ENCODE measurements around the gene CYP4F3.
"Not testable (repeated sequence)": the region's sequence is repeated elsewhere in the genome, so short reads cannot be mapped to it uniquely, and the experiment has no call there.

Gene CYP4F3, protein sequence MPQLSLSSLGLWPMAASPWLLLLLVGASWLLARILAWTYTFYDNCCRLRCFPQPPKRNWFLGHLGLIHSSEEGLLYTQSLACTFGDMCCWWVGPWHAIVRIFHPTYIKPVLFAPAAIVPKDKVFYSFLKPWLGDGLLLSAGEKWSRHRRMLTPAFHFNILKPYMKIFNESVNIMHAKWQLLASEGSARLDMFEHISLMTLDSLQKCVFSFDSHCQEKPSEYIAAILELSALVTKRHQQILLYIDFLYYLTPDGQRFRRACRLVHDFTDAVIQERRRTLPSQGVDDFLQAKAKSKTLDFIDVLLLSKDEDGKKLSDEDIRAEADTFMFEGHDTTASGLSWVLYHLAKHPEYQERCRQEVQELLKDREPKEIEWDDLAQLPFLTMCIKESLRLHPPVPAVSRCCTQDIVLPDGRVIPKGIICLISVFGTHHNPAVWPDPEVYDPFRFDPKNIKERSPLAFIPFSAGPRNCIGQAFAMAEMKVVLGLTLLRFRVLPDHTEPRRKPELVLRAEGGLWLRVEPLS

DNA sequence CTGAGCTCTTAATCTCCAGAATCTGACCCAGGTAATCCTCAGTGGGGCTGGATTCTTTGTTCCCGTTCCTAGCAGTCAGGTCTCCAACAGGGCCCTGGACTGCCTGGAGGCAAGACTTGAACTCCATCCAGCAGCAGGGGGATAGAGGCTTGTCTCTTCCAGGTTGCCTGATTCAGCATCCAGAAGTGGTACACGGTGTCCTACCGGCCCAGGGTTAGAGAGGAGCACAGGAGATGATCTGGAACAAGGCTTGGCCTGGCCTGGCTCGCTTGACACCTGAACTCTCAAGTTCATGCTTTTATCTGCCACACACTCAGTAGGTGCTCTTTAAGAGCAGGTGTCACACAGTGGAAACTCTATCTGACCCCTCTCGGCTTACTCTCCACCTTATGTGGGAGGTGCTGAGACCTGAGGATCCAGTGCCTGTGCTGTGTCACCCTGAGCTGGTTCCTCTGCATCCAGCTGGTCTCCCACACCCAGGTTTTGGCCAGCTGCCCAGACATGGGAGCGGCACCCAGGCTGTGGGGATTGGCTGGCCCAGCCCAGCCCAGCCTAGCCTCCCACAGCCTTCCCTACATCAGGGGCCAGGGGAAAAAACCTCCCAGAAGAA lies at the start of gene CYP4F3:
Gene CYP4F3 (plus strand): TSS at position 604 of the 610 bp plus-strand sequence. CDS start 519 bp downstream, outside the sequence.
- no peak for DNase-seq (ENCODE audit: low spot score)

DNA sequence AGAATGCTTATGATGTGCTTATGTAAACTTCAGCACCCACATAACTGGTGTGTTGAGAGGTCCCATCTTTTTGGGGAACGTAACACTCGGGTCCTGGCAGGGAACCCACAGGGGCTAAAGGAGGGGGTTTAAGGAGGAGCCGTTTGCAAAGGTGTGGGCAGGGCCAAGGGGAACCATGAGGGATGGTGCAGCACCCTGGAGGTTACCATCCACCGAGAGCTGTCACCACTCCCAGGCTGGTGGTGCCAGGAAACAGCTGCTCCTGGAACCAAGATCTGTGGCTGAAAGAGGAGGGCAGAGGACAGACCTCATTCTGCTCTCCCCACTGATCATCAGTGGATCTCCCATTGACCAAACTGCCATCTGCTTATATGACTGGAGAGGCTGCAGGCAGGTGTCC lies 48.9 kb upstream of the CYP4F3 start:
- DNase-seq (ENCODE audit: low spot score), result no peak

DNA sequence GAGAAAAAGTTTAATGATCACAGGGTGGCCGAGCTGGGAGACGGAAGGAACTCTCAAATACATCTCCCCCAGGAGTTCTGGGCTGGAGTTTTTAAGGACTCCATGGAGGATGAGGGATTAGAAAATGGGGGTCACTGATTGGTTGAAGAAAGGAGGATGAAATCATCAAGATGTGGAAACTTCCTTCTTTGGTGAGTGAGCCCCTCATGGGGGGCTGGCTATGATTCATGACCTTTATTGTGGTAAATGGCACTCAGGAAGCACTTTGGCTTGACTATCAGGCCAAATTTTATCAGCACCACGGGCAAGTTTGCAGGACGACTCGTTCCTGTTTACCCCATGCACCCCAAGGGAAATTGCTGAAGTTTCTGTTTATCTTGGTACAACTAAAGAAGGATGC lies 48.2 kb upstream of the CYP4F3 start:
- not testable (repeated sequence) for DNase-seq (ENCODE audit: low spot score)

DNA sequence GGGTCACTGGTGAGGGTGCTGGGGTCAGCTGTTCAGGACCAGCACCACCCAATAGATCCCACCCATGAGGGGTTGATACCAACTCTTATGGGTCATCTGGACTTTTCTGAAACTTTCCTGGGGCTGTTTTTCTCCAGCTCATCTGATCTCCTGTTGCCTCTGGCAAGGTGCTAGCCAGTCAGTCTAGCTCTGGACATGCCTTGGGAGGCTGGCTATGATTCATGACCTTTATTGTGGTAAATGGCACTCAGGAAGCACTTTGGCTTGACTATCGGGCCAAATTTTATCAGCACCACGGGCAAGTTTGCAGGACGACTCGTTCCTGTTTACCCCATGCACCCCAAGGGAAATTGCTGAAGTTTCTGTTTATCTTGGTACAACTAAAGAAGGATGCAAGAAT lies 46.9 kb upstream of the CYP4F3 start:
- DNase-seq (ENCODE audit: low spot score), result not testable (repeated sequence)

DNA sequence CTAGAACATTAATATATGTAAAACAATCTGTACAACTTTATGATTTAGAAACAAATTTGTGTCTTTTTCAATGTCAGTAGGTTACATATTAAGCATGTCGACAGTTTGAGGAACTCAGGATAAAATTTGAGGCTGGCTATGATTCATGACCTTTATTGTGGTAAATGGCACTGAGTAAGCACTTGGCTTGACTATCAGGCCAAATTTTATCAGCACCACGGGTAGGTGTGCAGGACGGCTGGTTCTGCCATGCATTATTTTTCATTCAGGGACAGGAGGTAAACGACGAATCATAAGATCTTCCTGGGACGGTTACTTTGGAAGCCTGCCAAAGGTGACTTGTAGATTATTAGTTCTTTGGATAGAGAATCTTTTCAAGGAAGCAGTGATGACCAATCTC lies 45.6 kb upstream of the CYP4F3 start:
- DNase-seq (ENCODE audit: low spot score), result no peak

DNA sequence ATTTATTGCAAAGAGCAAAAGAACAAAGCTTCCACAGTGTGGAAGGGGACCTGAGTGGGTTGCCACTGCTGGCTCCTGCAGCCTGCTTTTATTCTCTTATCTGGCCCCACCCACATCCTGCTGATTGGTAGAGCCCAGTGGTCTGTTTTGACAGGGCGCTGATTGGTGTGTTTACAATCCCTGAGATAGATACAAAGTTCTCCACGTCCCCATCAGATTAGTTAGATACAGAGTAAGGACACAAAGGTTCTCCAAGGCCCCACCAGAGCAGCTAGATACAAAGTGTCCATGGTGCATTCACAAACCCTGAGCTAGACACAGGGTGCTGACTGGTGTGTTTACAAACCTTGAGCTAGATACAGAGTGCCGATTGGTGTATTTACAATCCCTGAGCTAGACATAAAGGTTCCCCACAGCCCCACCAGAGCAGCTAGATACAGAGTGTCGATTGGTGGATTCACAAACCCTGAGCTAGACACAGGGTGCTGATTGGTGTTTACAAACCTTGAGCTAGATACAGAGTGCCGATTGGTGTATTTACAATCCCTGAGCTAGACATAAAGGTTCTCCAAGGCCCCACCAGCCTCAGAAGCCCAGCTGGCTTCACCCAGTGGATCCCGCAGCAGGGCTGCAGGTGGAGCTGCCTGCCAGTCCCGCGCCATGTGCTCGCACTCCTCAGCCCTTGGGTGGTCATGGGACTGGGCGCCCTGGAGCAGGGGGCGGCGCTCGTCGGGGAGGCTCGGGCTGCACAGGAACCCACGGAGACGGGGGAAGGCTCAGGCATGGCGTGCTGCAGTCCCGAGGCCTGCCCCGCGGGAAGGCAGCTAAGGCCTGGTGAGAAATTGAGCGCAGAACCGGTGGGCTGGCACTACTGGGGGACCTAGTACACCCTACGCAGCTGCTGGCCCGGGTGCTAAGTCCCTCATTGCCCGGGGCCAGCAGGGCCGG lies 32.4 kb upstream of the CYP4F3 start:
- DNase-seq (ENCODE audit: low spot score), result not testable (repeated sequence)

DNA sequence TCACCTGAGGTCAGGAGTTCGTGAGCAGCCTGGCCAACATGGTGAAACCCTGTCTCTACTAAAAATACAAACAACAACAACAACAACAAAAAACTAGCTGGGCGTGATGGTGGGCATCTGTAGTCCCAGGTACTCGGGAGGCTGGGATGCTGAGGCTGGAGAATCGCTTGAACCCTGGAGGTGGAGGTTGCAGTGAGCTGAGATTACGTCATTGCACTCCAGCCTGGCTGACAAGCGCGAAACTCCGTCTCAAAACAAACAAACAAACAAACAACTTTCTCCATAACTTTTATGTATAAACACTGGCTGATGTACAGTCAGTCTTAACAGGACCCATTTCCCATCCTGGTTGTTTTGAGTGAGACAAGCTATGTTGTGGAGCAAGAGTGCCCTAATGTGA lies 31.4 kb upstream of the CYP4F3 start:
- no peak for DNase-seq (ENCODE audit: low spot score)

DNA sequence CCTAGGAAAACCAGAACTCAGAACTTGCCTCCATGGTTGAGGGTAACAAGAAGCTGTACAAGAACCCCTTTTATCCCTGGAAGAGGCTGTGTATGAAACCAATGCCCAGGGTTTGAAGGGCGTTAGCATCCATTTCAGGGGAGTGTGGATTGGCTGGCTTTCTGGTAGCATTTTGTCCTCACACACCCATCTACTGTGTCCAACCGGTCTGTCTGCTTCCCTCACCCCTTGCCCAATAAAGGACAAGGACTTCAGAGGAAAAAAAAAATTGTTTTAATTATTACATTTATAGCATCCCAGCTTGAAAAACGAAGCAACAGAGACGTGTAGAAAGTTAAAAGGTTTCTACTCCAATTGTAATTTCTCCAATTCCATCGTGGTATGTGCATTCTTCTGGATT lies 28.4 kb upstream of the CYP4F3 start:
- no peak for DNase-seq (ENCODE audit: low spot score)

DNA sequence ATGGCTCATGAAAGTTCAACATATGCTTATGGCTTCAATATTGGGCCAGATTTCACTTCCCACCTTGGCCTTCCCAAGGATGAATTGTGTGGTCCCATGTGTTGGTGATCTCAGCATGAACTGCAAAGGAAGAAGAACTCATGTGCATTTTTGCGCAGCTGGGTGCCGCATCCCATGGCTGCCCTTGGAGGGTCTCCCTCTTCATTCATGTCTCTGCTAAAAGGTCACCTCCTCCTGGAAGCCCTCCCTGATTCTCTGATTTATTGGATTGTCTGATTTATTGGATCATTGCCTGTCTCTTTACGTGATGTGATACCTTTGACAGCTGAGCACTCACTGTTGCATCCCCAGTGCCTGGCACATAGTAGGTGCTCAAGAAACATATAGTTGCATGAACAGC lies 27.4 kb upstream of the CYP4F3 start:
- DNase-seq (ENCODE audit: low spot score), result no peak

DNA sequence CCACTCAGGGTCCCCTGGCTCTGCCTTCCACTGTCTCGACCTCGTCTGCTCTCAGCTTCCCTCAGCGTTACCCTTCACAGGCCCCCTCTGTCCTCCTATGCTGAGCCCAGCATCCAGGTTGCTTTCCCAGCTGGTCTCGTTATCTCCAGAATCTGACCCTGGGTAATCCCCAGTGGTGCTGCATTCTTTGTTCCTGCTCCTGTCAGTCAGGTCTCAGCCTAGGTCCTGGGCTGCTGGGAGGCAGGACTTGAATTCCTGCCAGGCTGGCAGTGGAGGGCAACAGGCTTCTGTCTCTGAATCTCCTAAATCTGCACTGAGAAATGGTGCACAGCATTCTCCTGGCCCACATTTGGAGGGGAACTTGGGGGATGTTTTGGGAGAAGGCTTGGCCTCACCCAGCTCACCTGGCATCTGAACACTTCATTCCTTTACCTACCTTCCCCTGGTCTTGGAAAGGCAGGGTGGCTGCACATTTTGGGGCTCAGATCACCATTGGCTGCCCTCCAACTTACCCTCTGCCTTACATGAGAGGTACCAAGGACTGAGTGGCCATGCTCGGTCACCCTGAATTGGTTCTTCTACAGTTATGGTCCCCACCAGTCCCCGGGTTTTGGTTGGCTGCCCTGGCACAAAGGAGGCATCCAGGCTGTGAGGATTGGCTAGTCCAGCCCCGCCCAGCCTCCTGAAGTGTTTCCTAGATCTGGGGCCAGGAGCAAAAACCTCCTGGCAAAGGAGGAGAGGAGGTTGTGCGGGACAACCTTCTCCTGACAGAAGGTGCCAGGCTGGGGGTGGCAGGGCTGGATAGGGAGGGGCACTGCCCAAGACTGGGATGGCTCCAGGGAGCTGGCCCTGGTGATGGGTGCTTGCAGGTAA lies 26.0 kb upstream of the CYP4F3 start, which contains the start of gene CYP4F8:
Gene CYP4F8 (plus strand): TSS at position 712 of the 873 bp plus-strand sequence. CDS start 399 bp downstream, outside the sequence.
- no peak for DNase-seq (ENCODE audit: low spot score)

DNA sequence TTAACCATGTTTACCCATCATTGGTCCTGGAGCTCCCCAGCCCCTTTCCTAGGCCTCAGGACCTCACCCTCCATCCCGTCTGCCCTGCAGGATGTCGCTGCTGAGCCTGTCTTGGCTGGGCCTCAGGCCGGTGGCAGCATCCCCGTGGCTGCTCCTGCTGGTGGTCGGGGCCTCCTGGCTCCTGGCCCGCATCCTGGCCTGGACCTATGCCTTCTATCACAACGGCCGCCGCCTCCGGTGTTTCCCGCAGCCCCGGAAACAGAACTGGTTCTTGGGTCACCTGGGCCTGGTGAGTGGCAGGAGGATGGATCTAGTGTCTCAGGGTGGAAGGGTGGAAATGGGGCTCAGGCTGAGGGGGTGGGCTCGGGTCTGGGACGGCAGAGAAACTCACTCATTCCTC lies 25.2 kb upstream of the CYP4F3 start:
- no peak for DNase-seq (ENCODE audit: low spot score)

DNA sequence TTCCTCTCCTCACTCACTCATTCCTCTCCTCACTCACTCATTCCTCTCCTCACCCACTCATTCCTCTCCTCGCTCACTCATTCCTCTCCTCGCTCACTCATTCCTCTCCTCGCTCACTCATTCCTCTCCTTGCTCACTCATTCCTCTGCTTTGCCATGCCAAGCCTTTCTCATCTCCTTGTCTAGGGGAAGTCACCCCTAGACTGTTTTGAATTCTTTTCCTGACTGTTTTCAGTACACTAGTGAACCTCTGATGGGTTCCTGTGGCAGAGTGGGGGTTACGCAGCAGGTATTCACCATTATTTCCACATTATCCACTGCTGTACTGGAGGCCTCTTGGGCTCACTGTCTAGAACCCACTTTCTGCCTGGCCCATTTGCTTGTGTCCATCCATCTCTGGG lies 24.5 kb upstream of the CYP4F3 start:
- DNase-seq (ENCODE audit: low spot score), result no peak

DNA sequence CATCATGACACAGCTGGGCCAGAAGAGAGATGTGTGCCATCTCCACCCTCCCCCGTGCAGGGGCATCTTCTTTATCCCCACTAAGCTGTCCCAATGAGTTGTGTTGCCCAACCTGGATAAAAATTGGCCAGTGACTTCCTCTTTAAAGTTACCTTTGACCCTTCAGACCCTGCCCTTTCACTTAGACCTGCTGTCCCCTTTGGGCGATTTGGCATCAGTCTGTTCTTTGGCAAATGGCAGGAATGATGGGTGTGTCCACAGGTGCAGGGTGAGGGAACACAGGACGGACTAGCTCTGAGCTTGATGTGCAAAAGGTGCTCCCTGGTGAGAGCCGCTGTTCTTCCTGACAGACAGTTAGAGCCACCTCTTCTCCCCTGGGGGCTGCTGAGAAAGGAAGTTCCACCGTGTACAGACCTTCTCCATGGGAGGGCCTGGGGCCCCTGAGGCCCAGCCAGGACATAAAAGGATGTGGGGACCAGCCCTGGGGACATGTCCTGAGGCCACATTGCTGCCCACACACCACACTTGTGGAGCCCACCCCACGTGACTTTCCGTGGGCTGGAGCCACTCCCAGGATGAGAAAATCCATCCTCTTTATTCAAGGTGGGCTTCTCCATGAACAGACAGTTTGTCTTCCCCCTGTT lies 23.9 kb upstream of the CYP4F3 start:
- no peak for DNase-seq (ENCODE audit: low spot score)

DNA sequence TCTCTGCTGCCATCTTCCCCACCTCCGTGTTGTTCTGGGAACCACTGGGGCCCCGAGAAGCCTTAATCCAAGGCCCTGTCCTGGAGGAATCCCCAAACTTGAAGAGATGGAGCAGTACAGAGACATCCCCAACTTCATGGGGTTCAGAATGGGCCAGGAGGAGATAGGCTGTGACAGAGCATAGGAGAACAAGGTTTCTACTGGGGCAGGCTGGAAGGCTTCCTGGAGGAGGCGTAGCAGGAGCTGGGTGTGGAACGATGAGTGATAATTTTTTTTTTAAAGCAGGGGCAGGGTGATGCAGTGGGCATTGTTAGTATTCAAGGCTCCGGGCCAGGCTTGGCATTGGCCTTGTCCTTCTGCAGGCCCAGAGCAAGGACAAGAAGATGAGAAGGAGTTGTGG lies 22.4 kb upstream of the CYP4F3 start:
- no peak for DNase-seq (ENCODE audit: low spot score)

DNA sequence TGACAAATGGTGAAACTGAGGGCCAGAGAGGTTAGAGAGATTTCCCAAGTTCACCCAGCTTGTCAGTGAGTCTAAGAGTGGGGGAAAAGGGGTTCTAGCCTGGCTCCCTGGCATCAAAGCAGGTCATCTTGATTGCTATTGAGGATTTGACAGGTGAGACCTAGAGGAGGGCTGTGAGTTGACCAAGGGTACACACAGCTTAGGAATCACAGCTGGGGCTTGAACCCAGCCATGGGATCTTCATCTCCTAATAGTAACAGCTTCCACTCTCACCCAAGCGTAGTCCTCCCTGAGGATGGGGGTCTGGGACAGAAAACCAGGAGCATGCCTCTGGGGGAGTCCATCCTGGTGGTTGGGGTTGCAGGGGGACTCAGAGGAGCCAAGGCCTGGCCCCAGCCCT lies 18.9 kb upstream of the CYP4F3 start:
- DNase-seq (ENCODE audit: low spot score), result no peak

DNA sequence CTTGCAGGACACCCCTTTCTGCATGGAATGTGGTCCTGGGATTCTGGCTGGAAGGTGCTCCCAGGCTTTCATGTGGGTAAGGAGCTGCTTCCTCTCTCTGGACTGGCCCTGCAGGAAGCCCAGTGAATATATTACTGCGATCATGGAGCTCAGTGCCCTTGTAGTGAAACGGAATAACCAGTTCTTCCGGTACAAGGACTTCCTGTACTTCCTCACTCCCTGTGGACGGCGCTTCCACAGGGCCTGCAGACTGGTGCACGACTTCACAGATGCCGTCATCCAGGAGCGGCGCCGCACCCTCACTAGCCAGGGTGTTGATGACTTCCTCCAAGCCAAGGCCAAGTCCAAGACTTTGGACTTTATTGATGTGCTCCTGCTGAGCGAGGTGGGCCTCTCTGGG lies 17.7 kb upstream of the CYP4F3 start:
- no peak for DNase-seq (ENCODE audit: low spot score)

DNA sequence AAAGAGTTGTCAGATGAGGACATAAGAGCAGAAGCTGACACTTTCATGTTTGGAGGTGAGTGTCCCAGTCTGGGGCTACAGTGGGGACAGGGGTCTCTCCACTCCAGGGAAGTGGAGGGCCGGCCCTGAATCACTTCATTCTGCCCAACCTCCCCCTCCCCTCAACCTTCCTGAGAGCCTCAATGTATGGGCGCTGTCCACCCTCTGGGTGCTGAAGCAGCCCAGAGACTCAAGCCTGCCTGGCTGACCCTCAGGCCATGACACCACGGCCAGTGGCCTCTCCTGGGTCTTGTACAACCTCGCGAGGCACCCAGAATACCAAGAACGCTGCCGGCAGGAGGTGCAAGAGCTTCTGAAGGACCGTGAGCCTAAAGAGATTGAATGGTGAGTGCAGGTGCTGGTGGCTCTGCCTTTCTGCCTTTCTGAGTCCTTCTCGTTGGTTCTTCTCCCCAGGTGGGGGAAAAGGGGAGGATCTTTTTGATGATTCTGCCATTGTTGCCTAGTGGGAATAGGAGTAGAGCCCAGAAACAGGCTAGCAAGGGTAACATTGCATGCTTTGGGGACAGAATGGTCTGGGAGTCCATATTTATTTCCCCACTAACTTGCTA lies 16.9 kb upstream of the CYP4F3 start:
- DNase-seq (ENCODE audit: low spot score), result no peak

DNA sequence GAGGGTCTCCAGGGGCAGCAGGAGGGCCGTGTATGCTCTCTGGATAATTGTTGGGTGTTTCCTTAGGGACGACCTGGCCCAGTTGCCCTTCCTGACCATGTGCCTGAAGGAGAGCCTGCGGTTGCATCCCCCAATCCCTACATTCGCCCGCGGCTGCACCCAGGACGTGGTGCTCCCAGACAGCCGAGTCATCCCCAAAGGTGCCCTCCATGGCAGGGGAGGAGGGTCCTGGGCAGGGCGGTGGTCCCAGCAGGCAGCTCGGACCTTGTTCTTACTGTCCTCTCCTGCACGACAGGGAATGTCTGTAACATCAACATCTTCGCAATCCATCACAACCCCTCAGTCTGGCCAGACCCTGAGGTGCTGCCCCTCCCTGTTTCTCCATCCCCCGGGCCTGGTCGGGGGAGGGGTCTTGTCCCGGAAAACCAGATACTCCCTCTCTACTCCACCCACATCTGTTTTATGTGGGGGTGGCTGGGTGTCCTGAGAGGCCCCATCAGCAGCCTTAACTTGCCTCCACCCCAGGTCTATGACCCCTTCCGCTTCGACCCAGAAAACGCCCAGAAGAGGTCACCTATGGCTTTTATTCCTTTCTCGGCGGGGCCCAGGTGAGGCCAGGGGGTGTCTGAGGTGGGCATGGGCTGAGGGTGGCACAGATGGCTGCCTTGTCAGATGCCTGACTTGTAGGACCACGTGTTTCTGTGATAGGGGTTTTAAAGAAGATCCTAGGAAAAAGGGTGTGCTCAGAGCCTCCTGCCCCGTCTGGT lies 12.3 kb upstream of the CYP4F3 start:
- DNase-seq (ENCODE audit: low spot score), result no peak
